Sigmoid colon (tissue), 4 donors: ENCODE results near the gene CMC1.
A peak's percentile ranks its signal among the peaks of the same experiment; 100 is the strongest.

Experiments used
- CTCF ChIP-seq, 4 experiments: fragments of 450-650 bp in 3 of 4; fragments of 200-600 bp in 1 of 4; IDR thresholded peaks; one replicate each; pipeline ENCODE4 v1.5.1; 2016 to 2019; ENCODE audit warnings: antibody characterized with exemption in 4 of 4, mild to moderate bottlenecking in 3 of 4, moderate library complexity in 2 of 4
- EP300 ChIP-seq, 4 donors: sonication (generic); formaldehyde crosslinking; IDR thresholded peaks; one replicate each; pipeline ENCODE4 v1.6.1; 2017; ENCODE audit warnings: antibody characterized with exemption in 4 of 4
- POLR2AphosphoS5 ChIP-seq, 4 donors: sonication (generic); formaldehyde crosslinking; IDR thresholded peaks; one replicate each; pipeline ENCODE4 v1.6.1; 2017; ENCODE audit warnings: antibody characterized with exemption in 4 of 4

GRCh38 chr3:28348265-28348628 lies 106.8 kb downstream of the CMC1 start:
- TF ChIP-seq CTCF (IDR thresholded peaks at IDR 0.05) (no peak), EP300 (IDR thresholded peaks at IDR 0.05) (no peak), POLR2AphosphoS5 (IDR thresholded peaks at IDR 0.05) (peak in 1 of 4 donors; percentile 55)
